Body of pancreas (tissue), 4 donors: Measurements from ENCODE around the gene SLC6A9.

Experiments used
- CTCF ChIP-seq, 7 experiments: fragments of 450-650 bp in 4 of 7; fragments of 200-600 bp in 3 of 7; sonication (generic) in 3 of 7; IDR thresholded peaks; one replicate each; pipeline ENCODE4 v1.5.1; 2016 to 2019; ENCODE audit warnings: antibody characterized with exemption in 7 of 7
- POLR2A ChIP-seq, 3 donors: fragments of 450-650 bp; IDR thresholded peaks; one replicate each; pipeline ENCODE4 v1.6.1; 2016; ENCODE audit warnings: antibody characterized with exemption in 3 of 3, mild to moderate bottlenecking in 2 of 3

GRCh38 chr1:43960798-43961197, 70.5 kb downstream of the SLC6A9 start:
- TF ChIP-seq POLR2A (IDR thresholded peaks at IDR 0.05): no peak
- no peak for TF ChIP-seq CTCF (IDR thresholded peaks at IDR 0.05)
